SK-N-SH treated with all-trans-retinoic acid at 6 μM for 48 hours (cell line): ENCODE measurements around the gene SIRT7.
A peak's percentile ranks its signal among the peaks of the same experiment; 100 is the strongest.

Source experiments
- ATAC-seq: fragments of 200-7000 bp; cut with Tn5 transposase; 3 replicates; pipeline ENCODE4 v1.9.1; 2020; ENCODE audit warnings: mild to moderate bottlenecking, moderate library complexity
- ARNTL ChIP-seq: fragments of 450-650 bp; formaldehyde crosslinking; IDR thresholded peaks from 2 replicates; pipeline ENCODE4 v1.5.0; 2020; ENCODE audit warnings: low read depth, mild to moderate bottlenecking, moderate library complexity, borderline replicate concordance
- BACH2 ChIP-seq: fragments of 250-450 bp; sonication (Bioruptor Pico); IDR thresholded peaks from 2 replicates; pipeline ENCODE4 v1.9.0; 2021; ENCODE audit warnings: mild to moderate bottlenecking, borderline replicate concordance
- CSDC2 ChIP-seq: fragments of 250-450 bp; sonication (Bioruptor Pico); IDR thresholded peaks from 2 replicates; pipeline ENCODE4 v1.5.0; 2020; ENCODE audit warnings: mild to moderate bottlenecking, moderate library complexity
- ESRRG ChIP-seq: fragments of 250-450 bp; sonication (Bioruptor Pico); IDR thresholded peaks from 2 replicates; pipeline ENCODE4 v1.6.1; 2021; ENCODE audit warnings: mild to moderate bottlenecking
- GLIS3 ChIP-seq: fragments of 250-450 bp; sonication (Bioruptor Pico); IDR thresholded peaks from 2 replicates; pipeline ENCODE4 v1.5.0; 2020; ENCODE audit warnings: mild to moderate bottlenecking, moderate library complexity
- ISL1 ChIP-seq: fragments of 250-450 bp; sonication (Bioruptor Pico); IDR thresholded peaks from 2 replicates; pipeline ENCODE4 v2.1.2; 2022; ENCODE audit warnings: mild to moderate bottlenecking, moderate library complexity
- OSR1 ChIP-seq: fragments of 250-450 bp; sonication (Bioruptor Pico); IDR thresholded peaks from 2 replicates; pipeline ENCODE4 v1.8.0; 2022; ENCODE audit warnings: moderate library complexity, mild to moderate bottlenecking, inconsistent platforms
- POU6F1 ChIP-seq: fragments of 250-450 bp; sonication (Bioruptor Pico); IDR thresholded peaks from 2 replicates; pipeline ENCODE4 v1.8.0; 2021; ENCODE audit warnings: low read depth, mild to moderate bottlenecking, moderate library complexity, borderline replicate concordance
- PPARA ChIP-seq: fragments of 250-450 bp; sonication (Bioruptor Pico); IDR thresholded peaks from 2 replicates; pipeline ENCODE4 v1.5.0; 2020; ENCODE audit warnings: mild to moderate bottlenecking, borderline replicate concordance
- RARB ChIP-seq: fragments of 250-450 bp; sonication (Bioruptor Pico); IDR thresholded peaks from 2 replicates; pipeline ENCODE4 v1.8.0; 2021; ENCODE audit warnings: mild to moderate bottlenecking, moderate library complexity
- SNAI2 ChIP-seq: fragments of 250-450 bp; sonication (Bioruptor Pico); IDR thresholded peaks from 2 replicates; pipeline ENCODE4 v1.5.0; 2020; ENCODE audit warnings: mild to moderate bottlenecking, moderate library complexity
- TOX ChIP-seq: fragments of 250-450 bp; sonication (Bioruptor Pico); IDR thresholded peaks from 2 replicates; pipeline ENCODE4 v1.8.0; 2021; ENCODE audit warnings: mild to moderate bottlenecking, moderate library complexity, borderline replicate concordance
- TSHZ2 ChIP-seq: fragments of 250-450 bp; sonication (Bioruptor Pico); IDR thresholded peaks from 2 replicates; pipeline ENCODE4 v1.5.0; 2020; ENCODE audit warnings: mild to moderate bottlenecking, moderate library complexity
- ZC3H10 ChIP-seq: fragments of 250-450 bp; sonication (Bioruptor Pico); IDR thresholded peaks from 2 replicates; pipeline ENCODE4 v1.5.1; 2021; ENCODE audit warnings: mild to moderate bottlenecking, moderate library complexity
- ZFP3 ChIP-seq: fragments of 250-450 bp; sonication (Bioruptor Pico); IDR thresholded peaks from 2 replicates; pipeline ENCODE4 v1.5.0; 2020; ENCODE audit warnings: mild to moderate bottlenecking, moderate library complexity
- ZFP30 ChIP-seq: fragments of 450-650 bp; formaldehyde crosslinking; IDR thresholded peaks from 2 replicates; pipeline ENCODE4 v1.5.0; 2022; ENCODE audit warnings: mild to moderate bottlenecking, moderate library complexity
- ZNF565 ChIP-seq: fragments of 450-650 bp; formaldehyde crosslinking; conservative IDR thresholded peaks from 2 replicates; pipeline ENCODE4 v1.5.0; 2020; ENCODE audit warnings: low read depth, mild to moderate bottlenecking, moderate library complexity
- ZNF70 ChIP-seq: fragments of 450-650 bp; formaldehyde crosslinking; IDR thresholded peaks from 2 replicates; pipeline ENCODE4 v1.5.0; 2020; ENCODE audit warnings: mild to moderate bottlenecking, moderate library complexity
- ZNF8 ChIP-seq: fragments of 450-650 bp; formaldehyde crosslinking; IDR thresholded peaks from 2 replicates; pipeline ENCODE4 v1.5.0; 2020; ENCODE audit warnings: mild to moderate bottlenecking, moderate library complexity
- TF ChIP-seq, protein P1 (sequence below): fragments of 250-450 bp; sonication (Bioruptor Pico); IDR thresholded peaks from 2 replicates; pipeline ENCODE4 v1.8.0; 2020; ENCODE audit warnings: mild to moderate bottlenecking, moderate library complexity, borderline replicate concordance

The SIRT7 gene

DNA sequence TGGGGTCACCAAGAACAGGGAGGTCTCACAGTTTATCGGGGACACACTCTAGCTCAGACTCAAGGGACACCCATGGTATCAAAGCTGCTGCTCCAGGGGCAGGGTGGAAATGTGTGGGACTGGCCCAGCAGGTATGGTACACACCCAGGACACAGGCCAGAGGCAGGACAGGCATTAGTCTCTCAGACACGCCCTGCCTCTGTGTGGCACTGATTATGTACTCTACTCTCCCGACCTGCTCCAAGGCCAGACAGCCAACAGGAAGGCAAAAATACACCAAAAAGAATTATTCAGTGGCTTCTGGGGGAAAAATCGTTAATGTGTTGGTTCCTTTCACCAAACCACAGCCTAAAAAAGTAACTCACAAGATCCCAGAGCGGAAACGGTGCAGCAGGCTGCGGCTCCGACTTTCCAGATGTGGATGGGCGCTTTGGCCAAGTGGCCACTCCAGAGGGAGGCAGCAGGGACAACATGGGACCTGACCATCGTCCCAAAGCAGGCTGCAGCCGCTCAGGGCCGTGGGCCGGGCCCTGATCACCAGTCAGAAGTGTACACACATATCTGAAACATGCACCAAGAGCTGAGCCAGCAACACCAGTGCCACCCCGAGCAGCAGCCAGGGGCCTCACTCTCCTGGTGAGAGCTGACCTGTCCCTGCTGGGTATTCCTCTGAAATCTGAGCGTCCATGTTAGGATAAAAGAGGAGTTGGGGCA lies 1.0 kb upstream of the SIRT7 start:
- no peak; the same call in 2 of the 3 replicates for ATAC-seq
- TF ChIP-seq ISL1, result no peak
- no peak for TF ChIP-seq ZNF8 (CRISPR knock-in tag)
- TF ChIP-seq SNAI2 (CRISPR knock-in tag), result no peak
- TF ChIP-seq ESRRG (CRISPR knock-in tag), result no peak
- TF ChIP-seq, protein P1, sequence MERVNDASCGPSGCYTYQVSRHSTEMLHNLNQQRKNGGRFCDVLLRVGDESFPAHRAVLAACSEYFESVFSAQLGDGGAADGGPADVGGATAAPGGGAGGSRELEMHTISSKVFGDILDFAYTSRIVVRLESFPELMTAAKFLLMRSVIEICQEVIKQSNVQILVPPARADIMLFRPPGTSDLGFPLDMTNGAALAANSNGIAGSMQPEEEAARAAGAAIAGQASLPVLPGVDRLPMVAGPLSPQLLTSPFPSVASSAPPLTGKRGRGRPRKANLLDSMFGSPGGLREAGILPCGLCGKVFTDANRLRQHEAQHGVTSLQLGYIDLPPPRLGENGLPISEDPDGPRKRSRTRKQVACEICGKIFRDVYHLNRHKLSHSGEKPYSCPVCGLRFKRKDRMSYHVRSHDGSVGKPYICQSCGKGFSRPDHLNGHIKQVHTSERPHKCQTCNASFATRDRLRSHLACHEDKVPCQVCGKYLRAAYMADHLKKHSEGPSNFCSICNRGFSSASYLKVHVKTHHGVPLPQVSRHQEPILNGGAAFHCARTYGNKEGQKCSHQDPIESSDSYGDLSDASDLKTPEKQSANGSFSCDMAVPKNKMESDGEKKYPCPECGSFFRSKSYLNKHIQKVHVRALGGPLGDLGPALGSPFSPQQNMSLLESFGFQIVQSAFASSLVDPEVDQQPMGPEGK (CRISPR knock-in tag), result no peak
- TF ChIP-seq OSR1, result no peak
- no peak for TF ChIP-seq ZFP30 (CRISPR knock-in tag)
- TF ChIP-seq ZC3H10 (CRISPR knock-in tag), result no peak
- no peak for TF ChIP-seq GLIS3 (CRISPR knock-in tag)
- TF ChIP-seq BACH2, result no peak
- no peak for TF ChIP-seq ZNF565
- TF ChIP-seq ZNF70 (CRISPR knock-in tag), result no peak
- no peak for TF ChIP-seq TSHZ2 (CRISPR knock-in tag)

DNA sequence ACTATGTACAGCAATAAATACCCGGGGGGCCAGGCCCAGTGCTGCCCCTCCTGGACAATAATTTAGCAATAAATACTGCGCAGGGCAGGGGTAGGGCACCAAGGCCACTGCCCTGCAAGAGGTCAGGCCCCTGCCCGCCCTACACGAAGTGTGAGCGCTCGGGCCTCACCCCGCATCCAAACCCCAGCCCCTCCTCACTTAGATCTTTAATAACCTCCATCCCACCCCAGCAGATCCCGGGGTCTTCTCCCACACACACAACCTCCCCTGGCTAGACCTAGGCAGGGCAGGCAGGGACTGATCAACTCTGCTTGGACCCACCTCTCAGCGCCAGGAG lies 325 bp upstream of the SIRT7 start:
- ATAC-seq, result peak; percentile 51

GRCh38 chr17:81916234-81917001 lies 1.6 kb downstream of the SIRT7 start:
- ATAC-seq, result 0 out of 3 replicates have a peak, but pooled peaks have one; percentile 4
- TF ChIP-seq POU6F1, result no peak
- no peak for TF ChIP-seq PPARA
- no peak for TF ChIP-seq OSR1
- TF ChIP-seq RARB (CRISPR knock-in tag), result no peak
- no peak for TF ChIP-seq SNAI2 (CRISPR knock-in tag)
- no peak for TF ChIP-seq TSHZ2 (CRISPR knock-in tag)
- no peak for TF ChIP-seq ARNTL
- TF ChIP-seq ZNF70 (CRISPR knock-in tag), result no peak

DNA sequence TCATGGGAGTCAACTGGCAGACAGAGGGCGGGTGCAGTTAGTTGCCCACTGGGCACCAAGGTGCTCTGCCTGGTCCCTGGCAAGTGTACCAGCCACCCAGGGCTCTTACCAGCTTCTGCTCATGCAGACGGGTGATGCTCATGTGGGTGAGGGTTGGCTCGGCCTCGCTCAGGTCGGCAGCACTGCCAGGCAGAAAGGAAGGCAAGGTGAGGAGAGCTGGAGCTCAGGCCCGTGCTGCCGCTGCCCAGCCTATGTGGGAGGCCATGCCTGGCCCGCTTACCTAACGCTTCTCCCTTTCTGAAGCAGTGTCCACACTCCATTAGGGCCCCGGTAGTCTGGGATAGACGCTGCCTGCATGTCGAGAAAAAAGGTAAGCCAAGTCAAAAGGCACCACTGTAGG lies 2.6 kb downstream of the SIRT7 start:
- no peak for TF ChIP-seq GLIS3 (CRISPR knock-in tag)
- TF ChIP-seq CSDC2 (CRISPR knock-in tag), result no peak
- TF ChIP-seq RARB (CRISPR knock-in tag), result no peak
- no peak for TF ChIP-seq ZNF70 (CRISPR knock-in tag)
- no peak for TF ChIP-seq POU6F1
- TF ChIP-seq ZFP3 (CRISPR knock-in tag), result no peak
- no peak for TF ChIP-seq ESRRG (CRISPR knock-in tag)
- no peak for TF ChIP-seq ZNF565
- TF ChIP-seq BACH2, result no peak
- TF ChIP-seq OSR1, result no peak
- TF ChIP-seq TOX (CRISPR knock-in tag), result no peak
- TF ChIP-seq, all 23 proteins: peak for 0
- no peak for ATAC-seq
